ENCODE results near the gene KCNQ2. TPM values are rescaled to one million over a fixed set of nuclear protein-coding genes. Genes with fewer than 3 reads are reported as not detected.

The KCNQ2 gene
- total and polyA plus RNA-seq, 10 donors, result 0.13 to 3.5 (median 0.45) TPM; not detected in 2

- Histone ChIP-seq H3K27me3 (replicated peaks in 1 of 7) (peaks cover 0 to 38% (median 3%) of the 10 kb centered on the region in 7 donors), H3K27ac (no peak overlapping the region), H3K4me1 (peaks cover 0 to 10% (median 4%) of the 10 kb centered on the region in 6 donors), H3K4me3 (no peak overlapping the region), H3K36me3 (no peaks in the 10 kb centered on the region), H3K9me3 (no peaks in the 10 kb centered on the region)
- no peak for TF ChIP-seq CTCF (IDR thresholded peaks at IDR 0.05 in 8 of 11, conservative IDR thresholded peaks at IDR 0.05 in 3 of 11)
- DNase-seq, result no peak
- 70 to 86% (median 82%) methylated on average over 14 to 20 of the region's 20 CpGs for WGBS, 5 donors
- intact Hi-C loops (cut with DNase I; ENCODE audit: low total_unique reads), result no loop called here
These were observed 43.4 kb downstream of the KCNQ2 start for GRCh38 chr20:63428906-63429575.

- intact Hi-C loops (cut with DNase I; ENCODE audit: low total_unique reads), result no loop called here
- Histone ChIP-seq H3K36me3 (no peaks in the 10 kb centered on the region), H3K9me3 (no peaks in the 10 kb centered on the region), H3K27ac (no peak overlapping the region), H3K4me1 (no peaks in the 10 kb centered on the region), H3K4me3 (no peak overlapping the region), H3K27me3 (replicated peaks in 1 of 7) (peaks cover 0 to 40% (median 0%) of the 10 kb centered on the region in 7 donors)
- 84 to 95% (median 92%) methylated on average over 22 to 27 of the region's 27 CpGs for WGBS, 5 donors
- TF ChIP-seq POLR2AphosphoS5 (IDR thresholded peaks at IDR 0.05) (no peak), POLR2A (IDR thresholded peaks at IDR 0.05) (no peak), CTCF (IDR thresholded peaks at IDR 0.05 in 8 of 11, conservative IDR thresholded peaks at IDR 0.05 in 3 of 11) (no peak)
- no peak for DNase-seq
These were observed 44.6 kb downstream of the KCNQ2 start for GRCh38 chr20:63427724-63428330.

GRCh38 chr20:63427206-63427605 is 45.2 kb downstream of the KCNQ2 start:
- H3K27ac ChIP-seq, result no peak overlapping the region
- TF ChIP-seq POLR2A (IDR thresholded peaks at IDR 0.05) (no peak), CTCF (IDR thresholded peaks at IDR 0.05 in 8 of 11, conservative IDR thresholded peaks at IDR 0.05 in 3 of 11) (no peak), POLR2AphosphoS5 (IDR thresholded peaks at IDR 0.05) (no peak)
- H3K9me3 ChIP-seq, result no peaks in the 10 kb centered on the region
- H3K36me3 ChIP-seq, result no peaks in the 10 kb centered on the region
- no peak for DNase-seq
- H3K4me1 ChIP-seq, result no peaks in the 10 kb centered on the region
- H3K27me3 ChIP-seq (replicated peaks in 1 of 7), result peaks cover 0 to 45% (median 0%) of the 10 kb centered on the region in 7 donors
- intact Hi-C loops (cut with DNase I; ENCODE audit: low total_unique reads), result no loop called here
- H3K4me3 ChIP-seq, result no peak overlapping the region
- 89 to 94% (median 93%) methylated on average over 16 of the region's 16 CpGs for WGBS, 5 donors

- WGBS, 5 donors, result 84 to 90% (median 85%) methylated on average over 27 of the region's 27 CpGs
- no peak for DNase-seq
- no peak for TF ChIP-seq POLR2AphosphoS5 (IDR thresholded peaks at IDR 0.05)
- intact Hi-C loops (cut with DNase I; ENCODE audit: low total_unique reads), result no loop called here
- Histone ChIP-seq H3K36me3 (no peaks in the 10 kb centered on the region), H3K27me3 (replicated peaks in 1 of 7) (peaks cover 0 to 58% (median 0%) of the 10 kb centered on the region in 7 donors), H3K4me3 (no peak overlapping the region), H3K27ac (no peak overlapping the region), H3K9me3 (no peaks in the 10 kb centered on the region), H3K4me1 (no peaks in the 10 kb centered on the region)
These were observed 46.5 kb downstream of the KCNQ2 start for GRCh38 chr20:63425846-63426485.

Measured in spleen (tissue), 11 donors.